Lower leg skin (tissue), 4 donors: ENCODE measurements around the gene MAP4K5. TPM values are rescaled to one million over a fixed set of nuclear protein-coding genes. Genes with fewer than 3 reads are reported as not detected.

Experiments used
- DNase-seq, 2 donors: peaks; one replicate each; pipeline ENCODE4 v3.0.0-alpha.2; 2019; ENCODE audit warnings: low spot score in 2 of 2
- H3K4me3 ChIP-seq: fragments of 200-600 bp; sonication (generic); 2 replicates; pipeline ENCODE4 v1.5.1; 2017; ENCODE audit warnings: mild to moderate bottlenecking, low read depth; ENCODE audit not compliant: poor library complexity, severe bottlenecking
- CTCF ChIP-seq, 3 donors: fragments of 450-650 bp; IDR thresholded peaks; one replicate each; pipeline ENCODE4 v1.5.1; 2016; ENCODE audit warnings: antibody characterized with exemption in 3 of 3, mild to moderate bottlenecking in 3 of 3, moderate library complexity in 2 of 3
- POLR2A ChIP-seq, 2 donors: fragments of 450-650 bp; IDR thresholded peaks; one replicate each; pipeline ENCODE4 v1.6.1; 2016 to 2017; ENCODE audit warnings: antibody characterized with exemption in 2 of 2, mild to moderate bottlenecking in 1 of 2, moderate library complexity in 1 of 2
- WGBS, 2 donors: methylation state at CpG; one replicate each; pipeline ENCODE4 v1.1.5; 2018; 5-methylcytosine and 5-hydroxymethylcytosine counted together
- intact Hi-C: fragments of 100-400 bp; cut with DNase I; formaldehyde crosslinking; loops from one replicate; pipeline ENCODE4 v1.15.0; 2023; ENCODE audit warnings: low total_unique reads
- total RNA-seq, 4 donors: library from RNA; depleted of rRNA; stranded (reverse); fragments of >200 nt; gene quantifications; one replicate each; pipeline ENCODE4 v1.1.0, GENCODE V29; 2016

Gene MAP4K5
- total RNA-seq, 4 donors from 2014 or later = 119 to 292 (median 218) TPM

DNA sequence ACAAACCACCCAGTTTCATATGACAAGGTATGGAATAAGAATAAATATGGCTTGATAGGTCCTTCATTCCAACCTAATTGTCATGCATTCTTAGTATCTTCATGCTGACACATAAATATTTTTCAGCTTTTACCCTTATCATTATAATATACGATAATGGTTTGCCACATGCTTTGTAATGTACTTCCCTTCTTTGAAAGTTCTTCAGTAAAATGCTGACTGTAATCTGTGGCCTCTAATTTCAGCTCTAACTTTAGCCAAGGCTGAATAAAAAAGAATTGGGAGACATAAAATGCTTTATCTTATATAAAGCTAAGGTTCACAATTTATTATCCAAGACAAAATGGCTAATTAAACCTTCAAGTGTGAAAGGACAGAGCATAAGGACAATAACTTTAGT, 2.6 kb upstream of the MAP4K5 start:
- intact Hi-C loops = loop anchor here (5.0 kb wide), 2 partner anchors 213 to 242 kb away; no protein-coding TSS in a partner anchor
- no peak for TF ChIP-seq CTCF (IDR thresholded peaks at IDR 0.05)
- TF ChIP-seq POLR2A (IDR thresholded peaks at IDR 0.05) = no peak
- no peak for DNase-seq
- 59 to 60% methylated on average over 1 of the region's 1 CpG for WGBS, 2 donors
- H3K4me3 ChIP-seq = no peak overlapping the region

DNA sequence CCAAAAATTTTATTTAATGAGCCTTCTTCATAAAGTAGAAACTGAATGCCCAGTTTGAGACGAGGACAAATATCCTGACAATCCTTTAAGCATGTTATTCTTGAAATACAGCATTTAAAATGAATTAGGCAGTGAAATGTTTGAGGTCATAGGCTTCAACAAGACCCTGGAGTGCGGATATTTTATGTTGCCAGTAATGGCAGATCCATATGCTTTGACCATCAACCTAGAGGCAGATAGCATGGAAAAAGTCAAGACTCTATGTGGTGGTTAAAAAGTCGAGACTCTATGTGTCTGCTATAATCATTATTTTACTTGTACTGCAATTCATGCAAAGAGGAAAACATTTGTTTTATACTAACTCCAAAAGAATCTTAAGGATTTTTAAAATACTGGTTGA, 2.0 kb upstream of the MAP4K5 start:
- TF ChIP-seq CTCF (IDR thresholded peaks at IDR 0.05) (no peak), POLR2A (IDR thresholded peaks at IDR 0.05) (no peak)
- no peak overlapping the region for H3K4me3 ChIP-seq
- WGBS, 2 donors = 63 to 74% methylated on average over 3 of the region's 3 CpGs
- intact Hi-C loops = loop anchor here (5.0 kb wide), 1 partner anchor 212 kb away; no protein-coding TSS in a partner anchor
- no peak for DNase-seq

DNA sequence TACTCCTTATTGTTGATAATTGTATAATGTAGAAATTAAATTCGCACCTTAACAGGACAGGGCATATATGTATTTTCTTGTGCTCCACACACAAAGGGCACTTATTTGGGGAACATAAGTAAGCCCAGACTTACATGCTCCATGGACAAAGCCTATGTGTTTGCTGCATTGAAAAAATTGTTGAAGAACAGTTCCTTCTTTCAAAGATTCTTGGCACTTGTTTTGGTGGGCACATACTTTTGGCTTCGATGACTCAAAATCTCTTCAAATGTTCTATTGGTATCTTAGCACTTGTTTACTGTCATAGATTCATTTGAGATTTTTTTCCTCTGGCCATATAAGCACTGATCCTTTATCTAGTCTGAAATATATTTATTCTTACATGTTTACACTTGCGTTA, 1.4 kb upstream of the MAP4K5 start:
- DNase-seq = no peak
- intact Hi-C loops = loop anchor here (5.0 kb wide), 1 partner anchor 212 kb away; no protein-coding TSS in a partner anchor
- TF ChIP-seq CTCF (IDR thresholded peaks at IDR 0.05) (no peak), POLR2A (IDR thresholded peaks at IDR 0.05) (no peak)
- WGBS, 2 donors = 49 to 52% methylated on average over 3 of the region's 3 CpGs
- no peak overlapping the region for H3K4me3 ChIP-seq

- H3K4me3 ChIP-seq = peak overlapping the region; percentile 3
- WGBS, 2 donors = 26 to 29% methylated on average over 5 of the region's 5 CpGs
- intact Hi-C loops = loop anchor here (5.0 kb wide), 1 partner anchor 211 kb away; no protein-coding TSS in a partner anchor
- no peak for DNase-seq
- TF ChIP-seq CTCF (IDR thresholded peaks at IDR 0.05) (no peak), POLR2A (IDR thresholded peaks at IDR 0.05) (no peak)
Measured at GRCh38 chr14:50533241-50533705, 904 bp upstream of the MAP4K5 start.

GRCh38 chr14:50531595-50532501, 521 bp downstream of the MAP4K5 start:
- peak; percentile 38 to 93 for DNase-seq
- peak overlapping the region; percentile 93 for H3K4me3 ChIP-seq
- intact Hi-C loops = loop anchor here (5.0 kb wide), 1 partner anchor 210 kb away; no protein-coding TSS in a partner anchor
- WGBS, 2 donors = 0 to 1% methylated on average over 43 to 47 of the region's 82 CpGs
- TF ChIP-seq POLR2A (IDR thresholded peaks at IDR 0.05) (no peak), CTCF (IDR thresholded peaks at IDR 0.05) (no peak)
